BE2C (cell line): ENCODE measurements around the gene DUOX1.

ENCODE experiments used
- DNase-seq: peaks from one replicate; pipeline ENCODE4 v3.0.0-alpha.2; 2020
- H3K27me3 ChIP-seq: fragments of 250-450 bp; sonication (Bioruptor Pico); 2 replicates; pipeline ENCODE4 v1.5.1; 2020; ENCODE audit warnings: mild to moderate bottlenecking
- H3K36me3 ChIP-seq: fragments of 250-450 bp; sonication (Bioruptor Pico); 2 replicates; pipeline ENCODE4 v1.5.1; 2020; ENCODE audit warnings: mild to moderate bottlenecking
- H3K4me1 ChIP-seq: fragments of 250-450 bp; sonication (Bioruptor Pico); 2 replicates; pipeline ENCODE4 v1.5.1; 2020
- H3K4me3 ChIP-seq: 2 replicates; pipeline ENCODE4 v1.5.1; 2011; ENCODE audit warnings: low read depth, low read length
- H3K9me3 ChIP-seq: fragments of 250-450 bp; sonication (Bioruptor Pico); 2 replicates; pipeline ENCODE4 v1.5.1; 2020
- CTCF ChIP-seq: IDR thresholded peaks from 2 replicates; pipeline ENCODE4 v1.5.1; 2012; ENCODE audit warnings: mild to moderate bottlenecking, low read depth, low read length

Gene DUOX1

GRCh38 chr15:45186771-45187577 is 57.2 kb downstream of the DUOX1 start:
- Histone ChIP-seq H3K36me3 (peaks cover 29% of the 10 kb centered on the region), H3K9me3 (no peaks in the 10 kb centered on the region), H3K27me3 (no peaks in the 10 kb centered on the region), H3K4me3 (peak overlapping the region; percentile 99), H3K4me1 (peaks cover 31% of the 10 kb centered on the region)
- no peak for TF ChIP-seq CTCF
- DNase-seq: no peak

- no peak for TF ChIP-seq CTCF
- Histone ChIP-seq H3K27me3 (no peaks in the 10 kb centered on the region), H3K36me3 (peaks cover 23% of the 10 kb centered on the region), H3K9me3 (no peaks in the 10 kb centered on the region), H3K4me1 (peaks cover 29% of the 10 kb centered on the region), H3K4me3 (peak overlapping the region; percentile 99)
- no peak for DNase-seq
Observed at GRCh38 chr15:45187578-45187893, 57.7 kb downstream of the DUOX1 start.

- Histone ChIP-seq H3K4me3 (peak within 1 kb of the TSS; percentile 99), H3K4me1 (peaks cover 23% of the 10 kb centered on the region), H3K9me3 (no peaks in the 10 kb centered on the region), H3K36me3 (peaks cover 17% of the 10 kb centered on the region), H3K27me3 (no peaks in the 10 kb centered on the region)
- no peak for TF ChIP-seq CTCF
- peak; percentile 91 for DNase-seq
Observed at GRCh38 chr15:45187894-45188830, 58.4 kb downstream of the DUOX1 start, which contains the start of gene SHF. TSS of gene SHF (minus strand) at chr15:45187966. CDS start at chr15:45187951, 15 bp downstream.

GRCh38 chr15:45197512-45197911 is 67.7 kb downstream of the DUOX1 start:
- no peaks in the 10 kb centered on the region for H3K4me1 ChIP-seq
- no peaks in the 10 kb centered on the region for H3K36me3 ChIP-seq
- H3K27me3 ChIP-seq: no peaks in the 10 kb centered on the region
- TF ChIP-seq CTCF: no peak
- H3K4me3 ChIP-seq: peak overlapping the region; percentile 69
- no peaks in the 10 kb centered on the region for H3K9me3 ChIP-seq
- DNase-seq: no peak

- Histone ChIP-seq H3K4me1 (no peaks in the 10 kb centered on the region), H3K9me3 (no peaks in the 10 kb centered on the region), H3K27me3 (no peaks in the 10 kb centered on the region), H3K36me3 (no peaks in the 10 kb centered on the region), H3K4me3 (peak overlapping the region; percentile 84)
- DNase-seq: peak; percentile 88
- TF ChIP-seq CTCF: peak; percentile 84
Observed at GRCh38 chr15:45198337-45199135, 68.7 kb downstream of the DUOX1 start.
